B cell (primary cell): ENCODE measurements around the gene HBZ. TPM values are rescaled to one million over a fixed set of nuclear protein-coding genes. Genes with fewer than 3 reads are reported as not detected.
"Not testable (repeated sequence)": the region's sequence is repeated elsewhere in the genome, so short reads cannot be mapped to it uniquely, and the experiment has no call there.

Experiments
- ATAC-seq: fragments of 200-7000 bp; cut with Tn5 transposase; one replicate; pipeline ENCODE4 v1.10.0; 2021; ENCODE audit warnings: low read depth, mild to moderate bottlenecking, moderate number of reproducible peaks, moderate library complexity
- CTCF ChIA-PET: fragments of 350-600 bp; sonication (Branson Sonifier 250); formaldehyde crosslinking; loops from one replicate; lab custom pipeline; 2021; ENCODE audit warnings: antibody characterized with exemption, inconsistent platforms; lab: Charles Lee
- POLR2A ChIA-PET: fragments of 350-600 bp; sonication (Branson Sonifier 250); formaldehyde crosslinking; loops from one replicate; lab custom pipeline; 2021; ENCODE audit warnings: antibody characterized with exemption; lab: Charles Lee
- DNase-seq: peaks from one replicate; pipeline ENCODE4 v3.0.0; 2013
- H2AFZ ChIP-seq: 2 replicates; pipeline ENCODE4 v1.6.1; 2012; ENCODE audit warnings: mild to moderate bottlenecking, low read depth, low read length; ENCODE audit not compliant: insufficient read depth, poor library complexity, severe bottlenecking
- H3K27ac ChIP-seq, 2 donors: 1 replicate in 1 of 2; 2 replicates in 1 of 2; pipeline ENCODE4 v1.5.1; 2012 to 2013; ENCODE audit warnings: low read length in 2 of 2, mild to moderate bottlenecking in 2 of 2, moderate library complexity in 1 of 2
- H3K27me3 ChIP-seq, 4 experiments: fragments of 200-600 bp in 1 of 4; sonication (generic) in 1 of 4; replicated peaks in 1 of 4; 1 replicate in 2 of 4; 2 replicates in 2 of 4; pipeline versions ENCODE4 v1.6.1 to v1.7.0; 2013 to 2016; ENCODE audit warnings: low read length in 3 of 4, mild to moderate bottlenecking in 2 of 4, mixed read lengths in 1 of 4, moderate library complexity in 1 of 4; ENCODE audit not compliant: insufficient read depth in 4 of 4, control insufficient read depth in 3 of 4; ENCODE audit errors: control extremely low read depth in 1 of 4
- H3K36me3 ChIP-seq, 2 experiments: replicated peaks in 1 of 2; 1 replicate in 1 of 2; 2 replicates in 1 of 2; pipeline versions ENCODE4 v1.6.1 to v1.7.1; 2013; ENCODE audit warnings: low read length in 1 of 2; ENCODE audit not compliant: insufficient read depth in 2 of 2, control insufficient read depth in 1 of 2; ENCODE audit errors: control extremely low read depth in 1 of 2, extremely low read depth in 1 of 2
- H3K4me1 ChIP-seq, 2 donors: fragments of 200-600 bp in 1 of 2; sonication (generic) in 1 of 2; 1 replicate in 1 of 2; 2 replicates in 1 of 2; pipeline versions ENCODE4 v1.5.1 to v1.6.1; 2013 to 2017; ENCODE audit warnings: low read length in 2 of 2; ENCODE audit not compliant: control insufficient read depth in 2 of 2, insufficient read depth in 2 of 2
- H3K4me2 ChIP-seq: replicated peaks from 2 replicates; pipeline ENCODE3; 2012; ENCODE audit warnings: mild to moderate bottlenecking, low read depth, low read length; ENCODE audit not compliant: poor library complexity, severe bottlenecking
- H3K4me3 ChIP-seq, 5 experiments: fragments of 200-600 bp in 1 of 5; sonication (generic) in 1 of 5; 1 replicate in 3 of 5; 2 replicates in 2 of 5; pipeline versions ENCODE4 v1.5.1 to v1.7.0; 2011 to 2016; ENCODE audit warnings: low read length in 4 of 5, mild to moderate bottlenecking in 4 of 5, low read depth in 2 of 5, control low read depth in 1 of 5, moderate library complexity in 1 of 5; ENCODE audit not compliant: insufficient read depth in 1 of 5; ENCODE audit errors: control extremely low read depth in 1 of 5, extremely low read depth in 1 of 5
- H3K79me2 ChIP-seq: fragments of 200-600 bp; sonication (generic); one replicate; pipeline ENCODE4 v1.6.0; 2016; ENCODE audit warnings: low read length; ENCODE audit not compliant: control insufficient read depth, insufficient read depth
- H3K9ac ChIP-seq: fragments of 200-600 bp; sonication (generic); 2 replicates; pipeline ENCODE4 v1.6.1; 2017; ENCODE audit warnings: mild to moderate bottlenecking, low read length, moderate library complexity
- H3K9me3 ChIP-seq, 3 donors: one replicate each; pipeline versions ENCODE4 v1.6.1 to v1.7.1; 2013; ENCODE audit warnings: low read length in 2 of 3; ENCODE audit not compliant: control insufficient read depth in 2 of 3, insufficient read depth in 1 of 3; ENCODE audit errors: control extremely low read depth in 1 of 3
- H4K20me1 ChIP-seq: 2 replicates; pipeline ENCODE4 v1.6.0; 2012; ENCODE audit warnings: mild to moderate bottlenecking, low read length; ENCODE audit not compliant: insufficient read depth, control insufficient read depth, poor library complexity, severe bottlenecking
- H3K27ac Mint-ChIP-seq: one replicate; pipeline ENCODE4 v1.8.0; 2021; ENCODE audit warnings: mixed read lengths
- H3K27me3 Mint-ChIP-seq: one replicate; pipeline ENCODE4 v1.8.0; 2021; ENCODE audit warnings: mixed read lengths
- H3K4me1 Mint-ChIP-seq: one replicate; pipeline ENCODE4 v1.8.0; 2021; ENCODE audit warnings: mixed read lengths
- H3K4me3 Mint-ChIP-seq: one replicate; pipeline ENCODE4 v1.8.0; 2021; ENCODE audit warnings: mixed read lengths
- H3K9me3 Mint-ChIP-seq: one replicate; pipeline ENCODE4 v1.8.0; 2022; ENCODE audit warnings: mixed read lengths; ENCODE audit not compliant: insufficient read depth
- CTCF ChIP-seq: fragments of 200-600 bp; IDR thresholded peaks from one replicate; pipeline ENCODE4 v1.8.0; 2022; ENCODE audit warnings: antibody characterized with exemption, mild to moderate bottlenecking
- EZH2 ChIP-seq: IDR thresholded peaks from 2 replicates; pipeline ENCODE4 v1.6.1; 2012; ENCODE audit warnings: borderline replicate concordance, low read depth, mild to moderate bottlenecking, moderate library complexity, low read length; ENCODE audit not compliant: insufficient read depth, poor library complexity, severe bottlenecking
- WGBS: methylation state at CpG from one replicate; pipeline ENCODE4 v1.1.5; 2013; ENCODE audit warnings: missing lambda C conversion rate; ENCODE audit not compliant: insufficient coverage; 5-methylcytosine and 5-hydroxymethylcytosine counted together
- intact Hi-C: fragments of 100-400 bp; cut with micrococcal nuclease; formaldehyde crosslinking; loops from one replicate; pipeline ENCODE4 v1.10.0; 2022
- polyA plus RNA-seq: library from polyadenylated mRNA; depleted of rRNA; stranded (reverse); fragments of >200 nt; gene quantifications from 2 replicates; pipeline ENCODE4 v1.2.3, GENCODE V29; 2012
- total RNA-seq, 2 donors: library from RNA; stranded (reverse); fragments of 120-200 nt in 1 of 2; gene quantifications; 1 replicate in 1 of 2; 2 replicates in 1 of 2; pipeline versions ENCODE4 v1.2.3 to v1.2.4, GENCODE V29; 2013 to 2022

HBZ gene
- total and polyA plus RNA-seq, 2 donors (not counting 1 experiment from before 2014, with no cell fraction given), result not detected

GRCh38 chr16:168424-168823, 16.0 kb downstream of the HBZ start:
- H2AFZ ChIP-seq, result no peak overlapping the region
- ChIA-PET CTCF (interaction anchor here (1.8 kb wide), 1 partner anchor 14 kb away, joined by 5 read pairs; no protein-coding TSS in a partner anchor), POLR2A (no interaction called here)
- H3K36me3 ChIP-seq, result no peaks in the 10 kb centered on the region
- Mint-ChIP-seq H3K27ac (no peak overlapping the region), H3K4me1 (peaks cover 20% of the 10 kb centered on the region), H3K4me3 (no peak overlapping the region), H3K9me3 (no peaks in the 10 kb centered on the region), H3K27me3 (peaks cover 42% of the 10 kb centered on the region)
- WGBS, result 75% methylated on average over 6 of the region's 6 CpGs
- H3K9ac ChIP-seq, result no peak overlapping the region
- H3K79me2 ChIP-seq, result no peaks in the 10 kb centered on the region
- no peak overlapping the region for H3K27ac ChIP-seq
- ATAC-seq (no peak), DNase-seq (no peak)
- H3K4me2 ChIP-seq, result no peak overlapping the region
- TF ChIP-seq CTCF (no peak), EZH2 (no peak)
- no peak overlapping the region for H3K4me3 ChIP-seq
- H3K9me3 ChIP-seq, result peaks cover 0 to 13% (median 0%) of the 10 kb centered on the region in 3 donors
- H3K4me1 ChIP-seq, result peaks cover 18 to 23% of the 10 kb centered on the region in 2 donors
- H3K27me3 ChIP-seq, result peaks cover 0 to 57% (median 21%) of the 10 kb centered on the region in 4 experiments
- no peaks in the 10 kb centered on the region for H4K20me1 ChIP-seq
- intact Hi-C loops, result no loop called here

- no peaks in the 10 kb centered on the region for H3K36me3 ChIP-seq
- Mint-ChIP-seq H3K9me3 (no peaks in the 10 kb centered on the region), H3K27ac (no peak overlapping the region), H3K27me3 (peaks cover 42% of the 10 kb centered on the region), H3K4me3 (no peak overlapping the region), H3K4me1 (peaks cover 24% of the 10 kb centered on the region)
- peaks cover 18 to 23% of the 10 kb centered on the region in 2 donors for H3K4me1 ChIP-seq
- ChIA-PET POLR2A (no interaction called here), CTCF (interaction anchor here (1.8 kb wide), 1 partner anchor 13 kb away, joined by 5 read pairs; no protein-coding TSS in a partner anchor)
- no peak overlapping the region for H3K27ac ChIP-seq
- DNase-seq, result no peak
- no peaks in the 10 kb centered on the region for H4K20me1 ChIP-seq
- intact Hi-C loops, result no loop called here
- 55% methylated on average over 1 of the region's 3 CpGs for WGBS
- H3K27me3 ChIP-seq, result peaks cover 0 to 58% (median 21%) of the 10 kb centered on the region in 4 experiments
- no peak for ATAC-seq
- H3K9ac ChIP-seq, result no peak overlapping the region
- peaks cover 0 to 13% (median 0%) of the 10 kb centered on the region in 3 donors for H3K9me3 ChIP-seq
- no peak overlapping the region for H3K4me2 ChIP-seq
- TF ChIP-seq CTCF (no peak), EZH2 (no peak)
- no peak overlapping the region for H2AFZ ChIP-seq
- H3K4me3 ChIP-seq, result no peak overlapping the region
- no peaks in the 10 kb centered on the region for H3K79me2 ChIP-seq
Observed at GRCh38 chr16:169014-169413, 16.6 kb downstream of the HBZ start.

- H4K20me1 ChIP-seq, H2AFZ ChIP-seq, H3K27ac Mint-ChIP-seq, H3K36me3 ChIP-seq, H3K9ac ChIP-seq, H3K4me3 ChIP-seq, H3K4me2 ChIP-seq, CTCF ChIA-PET, H3K27ac ChIP-seq, ATAC-seq, H3K79me2 ChIP-seq, H3K4me3 Mint-ChIP-seq, DNase-seq, POLR2A ChIA-PET, intact Hi-C loops, H3K9me3 Mint-ChIP-seq: not testable (repeated sequence)
- peaks cover 16 to 21% of the 10 kb centered on the region in 2 donors for H3K4me1 ChIP-seq
- peaks cover 48% of the 10 kb centered on the region for H3K27me3 Mint-ChIP-seq
- H3K9me3 ChIP-seq, result peaks cover 0 to 11% (median 0%) of the 10 kb centered on the region in 3 donors
- peaks cover 0 to 64% (median 22%) of the 10 kb centered on the region in 4 experiments for H3K27me3 ChIP-seq
- peaks cover 27% of the 10 kb centered on the region for H3K4me1 Mint-ChIP-seq
- 10% methylated on average over 2 of the region's 5 CpGs for WGBS
Observed at GRCh38 chr16:170088-170507, 17.7 kb downstream of the HBZ start.
